Measurements from ENCODE around the gene CXCR2.

- TF ChIP-seq CTCF (IDR thresholded peaks at IDR 0.05) (no peak), POLR2A (IDR thresholded peaks at IDR 0.05) (no peak)
These were observed 5.0 kb downstream of the CXCR2 start for GRCh38 chr2:218130822-218131221.

Measured in breast epithelium (tissue), 3 donors.